ENCODE results near the gene ARHGEF39. TPM values are rescaled to one million over a fixed set of nuclear protein-coding genes. Genes with fewer than 3 reads are reported as not detected.

The ARHGEF39 gene
- total RNA-seq, result 0.07 and 0.34 TPM in 2 replicates

DNA sequence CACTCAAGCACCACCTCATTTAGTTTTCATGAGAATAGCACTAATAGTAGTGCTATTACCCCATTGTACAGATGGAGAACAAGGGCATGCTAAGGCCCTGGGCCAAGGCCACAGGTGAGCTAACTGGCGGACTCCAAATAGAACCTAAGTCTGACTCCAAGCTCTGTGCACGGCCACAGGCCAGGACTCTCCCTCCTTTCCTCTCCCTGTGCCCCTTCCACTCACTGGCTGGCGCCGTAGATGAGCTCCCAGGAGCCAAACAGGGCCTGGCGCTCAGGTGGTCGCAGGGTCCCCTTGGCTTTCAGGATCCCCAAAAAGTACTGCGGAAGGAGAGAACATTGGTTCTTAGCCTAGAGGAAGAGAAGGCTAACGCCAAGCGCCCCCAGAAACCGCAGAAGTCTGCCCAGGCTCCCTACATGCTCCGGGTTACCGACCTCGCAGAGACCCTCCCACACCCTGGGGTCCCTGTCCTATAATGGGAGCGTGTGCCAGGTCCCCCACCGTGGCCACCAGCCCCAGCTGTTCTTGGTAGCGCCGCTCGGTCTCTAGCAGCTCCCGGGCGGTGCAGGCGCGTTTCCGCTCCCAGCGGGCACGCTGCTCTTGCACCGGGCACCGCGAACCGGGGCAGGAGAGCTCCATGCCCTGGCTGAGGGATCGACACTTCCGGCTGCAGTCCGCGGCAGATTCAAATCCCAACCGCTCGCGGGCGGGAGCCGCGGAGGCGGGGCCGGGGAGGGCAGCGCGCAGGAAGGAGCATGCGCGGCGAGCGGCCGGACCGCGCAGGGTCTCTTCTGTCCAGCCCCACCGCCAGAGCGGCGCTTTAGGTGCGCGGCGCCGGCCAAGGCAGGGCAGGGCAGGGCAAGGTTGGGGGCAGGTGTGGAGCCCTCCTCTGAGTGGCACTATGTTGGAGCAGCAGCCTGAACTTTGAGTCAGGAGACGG lies at the start of gene ARHGEF39:
TSS of gene ARHGEF39 (minus strand) at position 665 of the 940 bp plus-strand sequence. CDS start at position 639, 26 bp downstream.

GRCh38 chr9:35689542-35690293 lies 24.7 kb upstream of the ARHGEF39 start, which contains the start of gene TPM2:
TSS of gene TPM2 (minus strand) at chr9:35689925. CDS start at chr9:35689817, 108 bp downstream.

DNA sequence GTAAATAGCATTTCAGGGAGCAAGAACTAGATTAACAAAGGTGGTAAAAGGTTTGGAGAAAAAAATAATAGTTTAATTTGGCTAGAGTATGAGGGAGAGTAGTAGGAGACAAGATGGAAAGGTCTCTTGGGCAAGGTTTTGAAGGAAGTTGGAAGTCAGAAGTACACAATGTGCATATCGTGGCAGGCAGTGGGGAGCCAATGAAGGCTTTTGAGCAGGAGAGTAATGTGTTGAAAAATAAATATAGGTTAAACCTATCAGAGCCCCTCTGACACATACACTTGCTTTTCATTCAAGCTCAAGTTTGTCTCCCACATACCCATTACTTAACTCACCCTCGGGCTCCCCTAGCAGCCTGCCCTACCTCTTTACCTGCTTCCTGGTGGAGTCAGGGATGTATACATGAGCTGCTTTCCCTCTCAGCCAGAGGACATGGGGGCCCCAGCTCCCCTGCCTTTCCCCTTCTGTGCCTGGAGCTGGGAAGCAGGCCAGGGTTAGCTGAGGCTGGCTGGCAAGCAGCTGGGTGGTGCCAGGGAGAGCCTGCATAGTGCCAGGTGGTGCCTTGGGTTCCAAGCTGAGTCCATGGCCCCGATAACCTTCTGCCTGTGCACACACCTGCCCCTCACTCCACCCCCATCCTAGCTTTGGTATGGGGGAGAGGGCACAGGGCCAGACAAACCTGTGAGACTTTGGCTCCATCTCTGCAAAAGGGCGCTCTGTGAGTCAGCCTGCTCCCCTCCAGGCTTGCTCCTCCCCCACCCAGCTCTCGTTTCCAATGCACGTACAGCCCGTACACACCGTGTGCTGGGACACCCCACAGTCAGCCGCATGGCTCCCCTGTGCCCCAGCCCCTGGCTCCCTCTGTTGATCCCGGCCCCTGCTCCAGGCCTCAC lies 8.4 kb upstream of the ARHGEF39 start, which contains the start of gene CA9:
TSS of gene CA9 (plus strand) at position 797 of the 893 bp plus-strand sequence. CDS start at position 829, 32 bp downstream.

DNA sequence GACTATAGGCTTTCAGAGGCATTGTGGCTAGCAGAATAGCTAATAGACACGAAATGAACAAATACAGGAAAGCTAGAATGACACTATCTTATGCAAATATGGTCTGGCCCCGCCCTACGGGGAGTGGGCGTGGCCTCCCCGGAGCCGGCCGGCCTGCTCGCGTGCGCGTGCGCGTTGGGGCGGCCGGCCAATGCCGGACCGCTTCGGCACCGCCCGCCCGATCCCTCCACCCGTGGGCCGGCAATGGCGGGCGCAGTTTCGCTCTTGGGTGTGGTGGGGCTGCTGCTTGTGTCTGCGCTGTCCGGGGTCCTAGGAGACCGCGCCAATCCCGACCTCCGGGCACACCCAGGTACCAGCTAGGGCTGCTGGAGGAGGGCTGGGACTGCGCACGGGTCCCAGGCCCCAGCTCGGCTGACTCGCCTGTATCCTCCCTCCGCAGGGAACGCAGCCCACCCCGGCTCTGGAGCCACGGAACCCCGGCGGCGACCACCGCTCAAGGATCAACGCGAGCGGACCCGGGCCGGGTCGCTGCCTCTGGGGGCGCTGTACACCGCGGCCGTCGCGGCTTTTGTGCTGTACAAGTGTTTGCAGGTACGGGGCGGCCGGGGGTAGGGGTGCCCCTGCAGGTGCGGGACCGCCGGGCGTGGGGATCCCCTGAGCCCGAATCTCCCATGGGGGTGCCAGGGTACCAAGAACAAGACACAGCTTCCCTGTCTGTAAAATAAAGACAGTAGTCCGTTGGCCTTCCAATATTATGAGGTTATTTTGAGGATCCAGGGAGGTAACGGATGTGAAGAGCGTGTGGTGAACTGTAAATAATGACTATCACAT lies 6.6 kb downstream of the ARHGEF39 start, which contains the start of gene CCDC107:
TSS of gene CCDC107 (plus strand) at position 156 of the 831 bp plus-strand sequence. CDS start at position 244, 88 bp downstream.

DNA sequence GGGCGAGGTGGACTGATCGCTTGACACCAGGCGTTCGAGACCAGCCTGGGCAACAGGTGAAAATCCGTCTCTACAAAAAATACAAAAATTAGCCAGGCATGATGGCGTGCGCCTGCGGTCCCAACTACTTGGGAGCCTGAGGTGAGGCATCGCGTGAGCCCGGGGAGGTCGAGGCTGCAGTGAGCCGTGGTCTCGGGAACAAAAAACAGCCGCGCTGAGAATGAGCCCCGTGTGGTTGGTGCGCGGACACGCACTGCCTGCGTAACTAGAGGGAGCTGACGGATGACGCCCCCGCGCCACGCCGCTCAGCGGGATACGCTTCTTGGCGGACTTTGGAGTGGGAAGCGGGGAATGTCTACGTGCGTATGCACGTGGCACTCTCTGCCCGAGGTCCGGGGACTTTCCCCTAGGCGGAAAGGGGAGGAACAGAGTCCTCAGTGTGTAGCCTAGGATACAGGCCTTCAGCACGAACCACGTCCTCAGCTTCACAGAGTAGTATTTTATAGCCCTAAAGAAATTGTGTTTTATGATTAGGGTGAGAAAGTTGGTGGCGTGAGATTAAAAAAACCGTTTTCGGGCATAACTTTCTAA lies 7.4 kb downstream of the ARHGEF39 start, which contains the start of gene RMRP:
TSS of gene RMRP (minus strand) at position 474 of the 591 bp plus-strand sequence.

DNA sequence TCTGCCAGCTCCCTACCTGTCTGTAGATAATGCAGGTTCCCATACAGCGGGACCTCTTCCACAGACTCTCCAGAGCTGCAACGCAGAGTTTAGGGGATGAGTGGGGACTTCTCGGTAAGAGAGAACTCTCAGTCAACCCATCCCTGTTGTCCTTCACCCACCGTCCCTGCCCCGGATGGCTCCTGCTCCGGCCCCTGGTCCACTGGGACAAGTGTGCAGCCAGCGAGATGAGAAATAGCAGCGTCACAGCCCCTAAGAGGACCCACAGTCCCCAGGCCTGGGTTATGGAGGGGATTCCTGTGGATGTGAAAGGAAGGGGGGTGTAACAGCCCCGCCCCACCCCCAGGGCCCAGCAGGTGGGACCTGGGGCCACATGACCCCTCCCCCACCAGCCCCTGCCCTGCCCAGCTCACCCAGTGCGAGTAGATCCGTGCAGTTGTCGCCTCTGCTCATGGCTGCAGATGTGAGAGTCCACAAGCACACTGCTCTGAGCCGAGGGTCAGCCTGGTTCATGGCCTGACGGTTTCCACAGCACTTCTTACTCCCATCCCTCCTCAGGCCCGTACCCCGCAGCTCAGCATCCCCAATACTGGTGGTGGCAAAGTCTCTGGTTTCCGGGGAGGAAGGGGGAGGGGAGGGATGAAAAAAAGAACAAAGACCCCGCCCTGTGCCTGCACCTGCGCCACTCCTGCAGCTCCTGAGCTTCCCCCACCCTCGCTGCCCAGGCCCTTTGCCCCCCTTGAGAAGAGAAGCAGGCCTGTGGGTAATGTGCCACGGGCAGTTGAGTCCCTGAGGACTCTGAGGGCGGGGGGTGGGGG lies 14.4 kb downstream of the ARHGEF39 start, which contains the start of gene SIT1:
TSS of gene SIT1 (minus strand) at position 591 of the 818 bp plus-strand sequence. CDS start at position 513, 78 bp downstream.

DNA sequence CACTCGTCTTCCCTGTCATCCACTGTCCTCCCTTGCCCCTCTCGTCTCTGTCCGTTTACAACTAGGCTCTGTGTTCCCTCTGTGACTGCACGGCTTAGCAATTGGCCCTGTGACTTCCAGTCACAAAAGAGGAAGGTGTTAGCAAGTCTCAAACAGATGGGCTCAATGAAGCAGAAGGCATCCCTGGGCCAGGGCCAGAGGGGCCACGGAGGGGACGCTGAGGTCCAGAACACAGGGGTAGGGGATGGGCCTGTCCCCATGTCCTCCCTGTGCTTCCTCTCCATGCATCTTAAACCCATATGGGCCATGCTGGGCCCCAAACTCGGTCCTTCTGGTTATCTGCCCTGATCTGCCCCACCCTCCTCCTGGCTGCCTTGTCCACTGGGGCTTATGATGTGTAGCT lies 46.7 kb downstream of the ARHGEF39 start, which contains the start of gene CD72:
TSS of gene CD72 (minus strand) at position 89 of the 403 bp plus-strand sequence. CDS start 110 bp downstream, outside the sequence.

Other genes starting within 250 kb of the ARHGEF39 start
- 7.9 and 10.1 TPM in 2 replicates for gene RUSC2, start 175.1 kb downstream of the ARHGEF39 start, total RNA-seq
- 9.6 and 16.8 TPM in 2 replicates for gene TESK1, start 59.9 kb downstream of the ARHGEF39 start, total RNA-seq
- 0.50 and 1.0 TPM in 2 replicates for gene CD72, start 46.8 kb downstream of the ARHGEF39 start, total RNA-seq
- gene SIT1, start 14.3 kb downstream of the ARHGEF39 start, total RNA-seq, result not detected in 2 replicates
- 18,537 and 104,493 TPM in 2 replicates for gene RMRP, start 7.2 kb downstream of the ARHGEF39 start, total RNA-seq
- 6.7 and 14.4 TPM in 2 replicates for gene CCDC107, start 6.9 kb downstream of the ARHGEF39 start, total RNA-seq
- gene CA9, start 8.7 kb upstream of the ARHGEF39 start, total RNA-seq, result 0.68 and 7.5 TPM in 2 replicates
- gene TPM2, start 24.7 kb upstream of the ARHGEF39 start, total RNA-seq, result 35.1 and 43.1 TPM in 2 replicates
- gene TLN1, start 67.0 kb upstream of the ARHGEF39 start, total RNA-seq, result 83.7 and 230 TPM in 2 replicates
- gene CREB3, start 67.5 kb upstream of the ARHGEF39 start, total RNA-seq, result 39.5 and 50.9 TPM in 2 replicates
- 36.6 and 41.6 TPM in 2 replicates for gene GBA2, start 84.0 kb upstream of the ARHGEF39 start, total RNA-seq
- 17.1 and 25.6 TPM in 2 replicates for gene RGP1, start 84.1 kb upstream of the ARHGEF39 start, total RNA-seq
- not detected in 2 replicates for gene MSMP, start 89.1 kb upstream of the ARHGEF39 start, total RNA-seq
- 4.1 and 15.9 TPM in 2 replicates for gene NPR2, start 126.4 kb upstream of the ARHGEF39 start, total RNA-seq
- 0.14 TPM in 1 of 2 replicates, not detected in the other for gene SPAG8, start 147.1 kb upstream of the ARHGEF39 start, total RNA-seq
- 13.0 and 21.2 TPM in 2 replicates for gene HINT2, start 149.8 kb upstream of the ARHGEF39 start, total RNA-seq
- not detected in 2 replicates for gene FAM221B, start 163.5 kb upstream of the ARHGEF39 start, total RNA-seq
- 0.68 and 5.8 TPM in 2 replicates for gene TMEM8B, start 164.0 kb upstream of the ARHGEF39 start, total RNA-seq
- not detected in 2 replicates for gene OR13J1, start 205.2 kb upstream of the ARHGEF39 start, total RNA-seq
- gene HRCT1, start 241.0 kb upstream of the ARHGEF39 start, total RNA-seq, result 0.28 and 0.34 TPM in 2 replicates
- gene SPAAR, start 244.3 kb upstream of the ARHGEF39 start, total RNA-seq, result 0.07 TPM in 1 of 2 replicates, not detected in the other

Measured in nasal cavity respiratory epithelium epithelial cell of viscerocranial mucosa (primary cell).